NT2/D1 (cell line): ENCODE data around the gene LILRA2.

ENCODE experiments used
- SUZ12 ChIP-seq: IDR thresholded peaks from 2 replicates; pipeline ENCODE4 v1.6.1; 2011; ENCODE audit not compliant: insufficient read length, insufficient read depth; ENCODE audit errors: extremely low read depth
- YY1 ChIP-seq: IDR thresholded peaks from 2 replicates; pipeline ENCODE4 v1.6.1; 2011; ENCODE audit not compliant: insufficient read length, insufficient read depth
- ZNF274 ChIP-seq: IDR thresholded peaks from 2 replicates; pipeline ENCODE4 v1.6.1; 2011; ENCODE audit warnings: mild to moderate bottlenecking, low read depth, low read length

GRCh38 chr19:54554896-54555295 lies 18.7 kb upstream of the LILRA2 start:
- TF ChIP-seq YY1 (no peak), ZNF274 (no peak), SUZ12 (no peak)
